GM18517 (cell line): ENCODE data around the gene NRXN3.
"Not testable (repeated sequence)": the region's sequence is repeated elsewhere in the genome, so short reads cannot be mapped to it uniquely, and the experiment has no call there.

Experiments
- ATAC-seq: cut with Tn5 transposase; IDR thresholded peaks from one replicate; pipeline ENCODE4 v1.9.1; 2021; ENCODE audit warnings: mild to moderate bottlenecking, moderate library complexity; ENCODE audit not compliant: unreplicated experiment

Gene NRXN3

GRCh38 chr14:79094951-79095350 lies 924.8 kb downstream of the NRXN3 start:
- ATAC-seq = no peak

GRCh38 chr14:79096811-79097210 lies 926.6 kb downstream of the NRXN3 start:
- ATAC-seq = no peak

DNA sequence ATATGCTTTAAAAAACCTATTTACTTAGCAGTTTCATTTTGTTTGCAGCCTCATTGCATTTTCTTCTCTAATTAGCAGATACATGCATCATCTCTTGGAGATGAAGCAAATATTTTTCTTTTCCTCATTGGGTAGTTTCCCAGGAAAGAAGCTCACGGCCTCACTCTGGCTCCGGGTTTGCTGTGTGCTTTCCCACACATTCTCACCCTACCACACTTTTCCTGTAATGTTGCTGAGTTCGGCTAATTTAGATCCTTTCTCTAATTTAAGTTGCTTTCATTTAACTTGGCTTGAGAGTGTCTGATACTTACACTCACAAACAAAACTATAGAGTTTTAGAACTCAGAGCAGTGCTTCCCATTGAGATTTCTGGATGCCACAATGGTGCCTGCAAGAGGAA lies 928.2 kb downstream of the NRXN3 start:
- ATAC-seq = no peak

GRCh38 chr14:79100578-79100977 lies 930.4 kb downstream of the NRXN3 start:
- ATAC-seq = no peak

DNA sequence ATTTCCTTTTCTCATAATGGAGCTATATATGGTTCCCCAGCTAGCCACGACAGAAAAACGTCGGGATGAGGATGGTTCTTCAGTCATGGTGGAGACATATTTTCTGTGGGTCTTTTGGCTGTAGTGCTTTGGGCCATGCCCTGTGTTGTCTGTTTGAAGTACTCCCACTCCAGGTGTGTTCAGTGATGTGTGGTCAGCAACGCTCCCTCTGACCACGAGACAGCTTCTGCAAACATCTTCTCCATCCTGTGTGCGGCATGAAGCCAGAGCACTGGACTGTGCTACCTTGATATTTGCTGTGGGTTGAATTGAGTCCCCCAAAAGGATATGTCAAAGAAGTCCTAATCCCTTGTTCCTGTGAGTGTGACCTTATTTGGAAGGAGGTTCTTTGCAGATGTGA lies 931.2 kb downstream of the NRXN3 start:
- no peak for ATAC-seq

GRCh38 chr14:79103764-79104163 lies 933.6 kb downstream of the NRXN3 start:
- ATAC-seq = no peak

DNA sequence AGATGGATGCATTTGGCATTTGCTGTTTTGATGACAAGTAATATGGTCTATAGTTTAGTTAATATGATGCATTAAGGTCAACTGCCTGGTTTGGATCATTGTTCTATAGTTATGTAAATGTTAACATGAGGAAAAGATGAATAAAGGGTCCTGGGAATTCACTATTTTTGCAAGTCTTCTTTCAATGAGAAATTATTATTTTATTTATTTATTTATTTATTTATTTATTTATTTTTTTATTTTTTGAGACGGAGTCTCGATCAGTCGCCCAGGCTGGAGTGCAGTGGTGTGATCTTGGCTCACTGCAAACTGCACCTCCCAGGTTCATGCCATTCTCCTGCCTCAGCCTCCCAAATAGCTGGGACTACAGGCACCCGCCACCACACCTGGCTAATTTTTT lies 940.4 kb downstream of the NRXN3 start:
- ATAC-seq = not testable (repeated sequence)

DNA sequence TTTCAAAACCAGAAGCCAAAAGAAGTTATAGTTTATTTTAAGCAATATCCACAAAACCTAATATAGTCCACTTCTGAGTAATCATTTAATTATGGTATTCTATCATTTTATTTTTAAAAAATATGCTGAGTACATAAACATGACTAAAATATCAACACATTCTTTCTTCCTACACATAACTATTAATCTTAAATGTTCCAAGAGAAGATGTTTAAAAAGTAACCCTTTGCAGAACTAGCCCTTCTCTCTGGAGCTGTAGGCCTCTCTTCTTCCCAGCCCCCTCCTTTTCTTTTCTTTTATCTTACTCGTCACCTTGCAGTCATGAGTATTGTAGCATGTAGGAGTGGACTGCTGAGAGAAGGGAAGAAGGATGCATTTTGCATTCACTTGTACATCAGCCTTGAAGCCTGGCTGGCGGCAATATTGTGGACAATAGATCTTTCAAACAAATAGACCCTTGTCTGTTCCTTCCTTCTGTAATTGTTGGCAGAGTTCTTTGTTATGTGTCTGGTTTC lies 941.9 kb downstream of the NRXN3 start:
- ATAC-seq = no peak

DNA sequence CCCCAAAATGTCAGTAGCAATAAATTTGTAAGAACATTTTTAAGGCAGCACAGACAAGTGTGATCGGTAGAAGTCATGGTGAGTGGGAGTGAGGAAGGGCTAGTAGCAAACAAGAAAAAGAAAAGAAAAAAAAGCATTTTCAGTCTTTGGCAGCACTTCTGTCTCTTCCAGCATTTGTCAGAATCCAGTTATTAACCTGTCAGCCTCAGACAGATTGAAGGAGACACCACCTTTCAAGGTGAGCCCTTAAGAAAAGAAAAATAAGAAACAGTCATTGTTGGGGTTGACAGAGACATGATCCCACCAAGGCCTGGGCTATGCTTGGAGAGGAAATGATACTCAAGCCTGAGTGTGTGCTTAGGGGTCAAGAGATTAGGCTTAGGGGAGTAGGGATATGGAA lies 947.4 kb downstream of the NRXN3 start:
- no peak for ATAC-seq

- no peak for ATAC-seq
Observed at GRCh38 chr14:79118291-79118690, 948.1 kb downstream of the NRXN3 start.

DNA sequence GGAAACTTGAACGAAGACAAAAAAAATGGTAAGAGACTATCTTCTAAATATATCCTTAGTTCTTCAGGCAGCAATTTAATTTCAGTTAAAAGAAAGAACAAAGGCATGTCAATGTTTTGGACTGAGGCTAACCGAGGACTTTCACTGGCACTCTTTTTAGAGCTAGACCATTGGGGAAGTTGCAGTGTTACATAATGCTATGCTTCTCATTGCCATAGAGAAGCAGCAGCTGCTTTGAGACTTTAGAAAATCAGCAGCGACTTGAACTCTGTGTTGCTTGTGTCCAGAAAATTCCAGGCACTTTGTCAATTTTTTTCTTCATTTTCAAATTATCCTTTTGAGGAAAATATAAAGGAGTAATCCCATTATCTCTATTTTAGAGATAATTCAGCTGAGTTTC lies 964.2 kb downstream of the NRXN3 start:
- ATAC-seq = no peak

- ATAC-seq = no peak
Observed at GRCh38 chr14:79136071-79137044, 966.2 kb downstream of the NRXN3 start.

DNA sequence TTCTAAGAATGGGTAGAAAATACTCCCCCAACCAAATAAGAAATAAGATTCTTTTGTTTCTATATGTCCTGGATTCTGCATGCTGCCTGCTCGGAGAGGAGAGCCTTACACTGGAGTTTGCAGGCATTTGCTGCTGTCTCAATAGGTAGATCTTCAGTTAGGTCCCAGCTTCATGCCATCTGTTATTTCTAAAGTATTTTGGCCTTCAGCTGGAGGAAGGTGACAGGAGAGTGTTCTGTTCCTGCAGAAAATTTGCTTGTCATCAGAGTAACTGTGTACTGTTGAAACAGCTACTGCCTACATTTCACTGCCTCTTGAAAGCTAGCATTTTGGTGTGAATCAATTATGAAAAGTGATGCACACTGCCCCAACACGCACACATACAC lies 966.9 kb downstream of the NRXN3 start:
- no peak for ATAC-seq

DNA sequence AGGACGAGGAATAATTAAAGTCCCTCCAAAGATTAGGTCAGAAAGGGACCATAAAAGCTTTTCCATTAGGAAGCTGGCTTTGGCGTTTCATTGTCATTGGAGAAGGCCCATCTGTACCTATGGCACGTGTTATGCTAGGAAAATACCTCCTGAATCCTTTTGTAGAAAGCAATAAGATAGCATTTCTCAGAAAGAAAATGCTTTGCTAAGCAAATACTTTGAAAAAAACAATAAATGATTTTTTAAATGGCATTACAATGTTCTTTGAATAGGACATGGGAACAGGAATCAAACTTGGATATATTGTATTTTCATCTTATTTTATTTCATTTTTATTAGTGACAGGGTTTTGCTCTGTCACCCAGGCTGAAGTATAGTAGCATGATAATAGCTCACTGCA lies 967.7 kb downstream of the NRXN3 start:
- ATAC-seq = no peak

- no peak for ATAC-seq
Observed at GRCh38 chr14:79144896-79145295, 974.7 kb downstream of the NRXN3 start.

DNA sequence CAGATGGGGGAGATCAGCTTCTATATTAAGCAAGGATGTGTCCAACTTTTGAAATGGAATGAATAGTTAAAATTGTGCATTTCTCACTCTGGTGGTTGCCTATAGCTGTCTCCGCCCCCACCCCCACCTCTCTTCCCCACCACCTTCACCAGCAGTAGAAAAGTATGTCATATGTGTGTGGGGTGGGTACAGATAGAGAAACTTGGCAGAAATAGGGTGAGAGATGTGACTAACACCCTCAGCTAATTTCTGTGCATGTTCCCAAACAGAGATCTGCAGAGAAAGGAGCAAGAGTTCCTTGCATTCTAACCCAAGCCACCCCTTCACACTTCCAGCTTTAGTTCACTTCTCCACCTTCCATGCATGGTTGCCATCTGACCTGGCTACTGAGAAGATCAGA lies 980.1 kb downstream of the NRXN3 start:
- ATAC-seq = no peak

DNA sequence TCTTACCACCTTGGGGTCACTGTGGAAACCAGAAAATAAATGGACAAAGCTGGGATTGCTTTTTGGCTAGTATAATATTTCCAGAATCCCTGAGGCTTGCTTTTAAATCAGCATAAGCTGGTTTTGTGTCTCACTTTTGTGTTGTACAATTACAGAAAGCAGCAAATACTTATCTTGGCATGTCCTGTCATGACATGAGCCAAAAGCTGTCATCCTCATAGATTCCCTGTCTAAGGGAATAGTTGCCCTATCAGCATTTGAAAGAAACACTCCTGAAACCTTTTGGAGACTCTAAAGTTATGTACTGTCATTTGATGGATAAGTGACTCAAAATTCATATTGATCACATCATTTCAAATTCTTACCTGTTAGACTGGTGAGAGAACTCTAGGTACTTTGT lies 987.2 kb downstream of the NRXN3 start:
- no peak for ATAC-seq

GRCh38 chr14:79161571-79161970 lies 991.4 kb downstream of the NRXN3 start:
- no peak for ATAC-seq

DNA sequence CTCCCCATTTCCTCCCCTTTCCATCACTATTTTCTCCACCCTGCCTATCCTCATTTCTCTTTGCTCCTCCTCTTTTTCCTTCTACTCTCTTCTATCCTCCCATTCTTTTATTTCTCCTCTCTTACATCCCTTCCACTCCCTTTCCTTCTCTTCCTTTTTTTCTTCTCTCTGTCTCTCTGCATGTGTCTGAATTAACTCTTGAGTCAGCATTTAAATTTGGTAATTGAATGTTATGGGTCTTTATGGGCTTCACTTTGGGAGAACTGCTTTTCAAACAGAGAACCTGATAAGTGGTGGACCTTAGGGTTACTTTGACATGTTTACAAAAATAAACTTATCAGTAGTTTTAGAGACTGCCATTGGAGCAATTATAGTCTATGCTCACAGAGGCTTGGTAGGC lies 992.7 kb downstream of the NRXN3 start:
- no peak for ATAC-seq

DNA sequence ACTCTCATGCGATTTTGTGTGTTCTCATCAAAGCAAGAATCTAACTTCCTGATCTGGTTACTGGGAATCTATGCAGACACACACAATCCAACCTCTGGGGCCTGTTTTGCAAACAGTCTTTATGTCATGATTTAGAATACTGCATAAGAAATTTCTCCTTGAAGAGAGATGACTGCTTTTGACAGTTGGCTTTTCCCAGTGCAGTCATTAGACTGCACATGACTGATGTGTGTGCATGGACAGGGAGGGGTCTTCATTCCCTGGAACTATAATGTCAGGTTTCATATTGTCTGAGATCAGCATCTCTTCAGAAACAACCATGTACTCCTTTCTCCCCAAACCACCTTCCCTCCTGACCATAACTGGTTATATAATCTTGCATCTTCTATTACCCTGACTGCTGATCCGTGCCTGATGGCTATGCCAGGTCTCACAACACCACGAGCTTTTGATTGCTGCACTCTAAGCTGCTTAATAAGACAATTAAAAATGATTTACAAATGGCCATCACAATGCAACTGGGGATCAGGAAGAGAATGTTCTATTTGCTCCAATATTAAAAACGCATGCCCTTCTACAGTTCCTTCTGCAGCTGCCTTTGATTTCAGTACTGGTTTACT lies 995.4 kb downstream of the NRXN3 start:
- ATAC-seq = no peak

DNA sequence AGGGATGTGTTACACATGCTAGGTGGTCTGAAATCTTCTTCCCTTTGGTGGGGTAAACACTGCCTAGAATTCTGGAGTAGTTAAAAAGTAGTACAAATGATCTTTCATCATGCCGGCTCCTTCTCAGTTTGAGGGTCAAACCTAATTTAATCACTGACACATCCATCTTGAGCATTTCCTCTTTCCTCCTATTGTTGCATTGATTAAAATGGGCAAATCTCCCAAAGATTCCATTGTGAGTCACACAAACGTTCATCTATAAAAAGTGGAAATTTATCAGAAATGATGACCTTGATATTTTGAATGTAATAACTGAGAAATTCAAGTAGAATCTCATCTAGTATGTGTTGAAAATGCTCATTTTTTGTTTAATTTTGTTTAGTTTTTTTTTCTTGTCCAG lies 996.0 kb downstream of the NRXN3 start:
- ATAC-seq = no peak

DNA sequence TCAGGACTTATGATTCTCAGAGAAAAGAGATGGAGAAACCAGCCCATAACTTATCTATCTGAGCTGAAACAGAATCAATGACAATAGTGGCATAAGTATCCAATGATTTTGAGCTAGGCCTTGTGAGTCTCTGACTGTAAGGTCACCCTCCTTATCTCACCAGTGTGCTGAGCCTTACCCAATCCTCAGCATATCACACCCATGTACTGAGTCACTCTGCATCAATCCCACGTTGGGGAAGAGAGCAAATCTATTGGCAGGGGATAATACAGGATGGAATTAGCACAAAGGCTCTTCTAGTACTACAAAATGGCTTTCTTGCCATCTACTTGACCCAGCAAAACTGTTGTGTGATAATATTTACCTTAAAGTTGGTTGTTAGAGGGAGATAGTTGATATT lies 997.8 kb downstream of the NRXN3 start:
- ATAC-seq = no peak
